ENCODE measurements around the gene FCRL4. TPM values are rescaled to one million over a fixed set of nuclear protein-coding genes. Genes with fewer than 3 reads are reported as not detected.

FCRL4 gene
- total RNA-seq, 2 experiments from 2014 or later, result not detected

DNA sequence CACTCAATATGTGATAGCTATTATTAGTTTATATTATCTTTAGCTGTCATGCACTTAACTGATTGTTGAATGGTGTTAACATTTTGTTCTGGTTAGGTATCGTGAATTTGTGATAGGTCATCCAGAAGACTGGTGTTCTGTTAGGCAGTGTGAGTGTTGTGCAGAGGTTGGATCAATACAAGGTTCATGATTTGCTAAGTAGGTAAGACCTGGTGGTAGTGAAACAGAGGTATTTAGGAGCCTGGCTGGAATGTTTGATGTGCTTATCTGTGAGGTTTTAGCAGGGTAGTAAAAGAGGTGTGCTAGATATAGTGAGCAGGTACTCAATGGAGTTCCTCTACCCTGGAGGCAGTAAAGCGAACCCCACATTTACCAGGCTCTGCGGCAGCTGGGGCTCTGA lies 20.3 kb upstream of the FCRL4 start:
- TF ChIP-seq, protein P1, sequence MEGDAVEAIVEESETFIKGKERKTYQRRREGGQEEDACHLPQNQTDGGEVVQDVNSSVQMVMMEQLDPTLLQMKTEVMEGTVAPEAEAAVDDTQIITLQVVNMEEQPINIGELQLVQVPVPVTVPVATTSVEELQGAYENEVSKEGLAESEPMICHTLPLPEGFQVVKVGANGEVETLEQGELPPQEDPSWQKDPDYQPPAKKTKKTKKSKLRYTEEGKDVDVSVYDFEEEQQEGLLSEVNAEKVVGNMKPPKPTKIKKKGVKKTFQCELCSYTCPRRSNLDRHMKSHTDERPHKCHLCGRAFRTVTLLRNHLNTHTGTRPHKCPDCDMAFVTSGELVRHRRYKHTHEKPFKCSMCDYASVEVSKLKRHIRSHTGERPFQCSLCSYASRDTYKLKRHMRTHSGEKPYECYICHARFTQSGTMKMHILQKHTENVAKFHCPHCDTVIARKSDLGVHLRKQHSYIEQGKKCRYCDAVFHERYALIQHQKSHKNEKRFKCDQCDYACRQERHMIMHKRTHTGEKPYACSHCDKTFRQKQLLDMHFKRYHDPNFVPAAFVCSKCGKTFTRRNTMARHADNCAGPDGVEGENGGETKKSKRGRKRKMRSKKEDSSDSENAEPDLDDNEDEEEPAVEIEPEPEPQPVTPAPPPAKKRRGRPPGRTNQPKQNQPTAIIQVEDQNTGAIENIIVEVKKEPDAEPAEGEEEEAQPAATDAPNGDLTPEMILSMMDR (conservative IDR thresholded peaks at IDR 0.05; ENCODE audit: low read length), result no peak
- no peak for TF ChIP-seq EZH2phosphoT487 (IDR thresholded peaks at IDR 0.05; ENCODE audit: borderline replicate concordance, low read depth, low read length)
- Histone ChIP-seq H3K4me1 (ENCODE audit: insufficient read depth, low read length, poor library complexity, severe bottlenecking) (peaks cover 17% of the 10 kb centered on the region), H3K4me2 (ENCODE audit: low read length) (no peak overlapping the region), H4K20me1 (ENCODE audit: insufficient read depth, low read length) (no peaks in the 10 kb centered on the region), H3K36me3 (ENCODE audit: insufficient read depth, low read length) (no peaks in the 10 kb centered on the region), H3K79me2 (ENCODE audit: insufficient read depth, low read depth, low read length) (no peaks in the 10 kb centered on the region), H2AFZ (ENCODE audit: low read length) (no peak overlapping the region), H3K9me3 (ENCODE audit: low read length) (no peaks in the 10 kb centered on the region), H3K9me2 (ENCODE audit: insufficient read depth, low read length) (no peaks in the 10 kb centered on the region), H3K27ac (ENCODE audit: low read depth, low read length, poor library complexity, severe bottlenecking) (no peak overlapping the region), H3K4me3 (ENCODE audit: low read depth, low read length, poor library complexity, severe bottlenecking) (no peak overlapping the region)
- CTCF ChIA-PET (ENCODE audit: unreplicated experiment), result no interaction called here
- no peak for DNase-seq (ENCODE audit: low spot score)
- intact Hi-C loops (cut with micrococcal nuclease; ENCODE audit: unreplicated experiment), result no loop called here
- BruUV-seq (replicated peaks), result no TSS peak
- POLR2A ChIA-PET, result no interaction called here

GRCh38 chr1:157600236-157600635 lies 2.4 kb upstream of the FCRL4 start:
- intact Hi-C loops (cut with micrococcal nuclease; ENCODE audit: unreplicated experiment), result no loop called here
- Histone ChIP-seq H3K4me1 (ENCODE audit: insufficient read depth, low read length, poor library complexity, severe bottlenecking) (peaks cover 33% of the 10 kb centered on the region), H3K79me2 (ENCODE audit: insufficient read depth, low read depth, low read length) (no peaks in the 10 kb centered on the region), H3K4me3 (ENCODE audit: low read depth, low read length, poor library complexity, severe bottlenecking) (no peak overlapping the region), H3K4me2 (ENCODE audit: low read length) (no peak overlapping the region), H3K9me2 (ENCODE audit: insufficient read depth, low read length) (no peaks in the 10 kb centered on the region), H3K9me3 (ENCODE audit: low read length) (no peaks in the 10 kb centered on the region), H3K27ac (ENCODE audit: low read depth, low read length, poor library complexity, severe bottlenecking) (no peak overlapping the region), H4K20me1 (ENCODE audit: insufficient read depth, low read length) (no peaks in the 10 kb centered on the region), H2AFZ (ENCODE audit: low read length) (no peak overlapping the region), H3K36me3 (ENCODE audit: insufficient read depth, low read length) (no peaks in the 10 kb centered on the region)
- TF ChIP-seq EZH2phosphoT487 (IDR thresholded peaks at IDR 0.05; ENCODE audit: borderline replicate concordance, low read depth, low read length), result no peak
- TF ChIP-seq, protein P1 (conservative IDR thresholded peaks at IDR 0.05; ENCODE audit: low read length), result no peak
- no peak for DNase-seq (ENCODE audit: low spot score)
- ChIA-PET CTCF (ENCODE audit: unreplicated experiment) (no interaction called here), POLR2A (no interaction called here)
- no TSS peak for BruUV-seq (replicated peaks)

DNA sequence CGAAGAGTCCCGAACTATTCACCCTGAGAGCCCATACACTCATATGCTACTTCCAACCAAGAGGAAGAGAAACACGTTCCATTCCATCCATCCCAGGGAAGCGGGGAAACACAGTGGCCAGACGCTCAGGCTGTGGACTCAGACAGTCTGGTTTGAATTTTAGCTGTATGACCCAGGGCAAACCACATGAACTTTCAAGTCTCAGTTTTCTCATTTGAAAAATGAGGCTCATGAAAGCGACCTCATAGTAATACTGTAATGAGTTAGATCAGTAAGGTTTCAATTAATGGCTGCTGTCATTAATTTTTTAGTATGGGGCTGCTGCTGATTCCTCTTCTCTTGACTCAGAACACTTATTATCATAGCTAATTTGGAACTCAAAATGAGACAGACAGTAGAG lies 1.5 kb downstream of the FCRL4 start:
- intact Hi-C loops (cut with micrococcal nuclease; ENCODE audit: unreplicated experiment), result no loop called here
- no peak for DNase-seq (ENCODE audit: low spot score)
- ChIA-PET CTCF (ENCODE audit: unreplicated experiment) (no interaction called here), POLR2A (interaction anchor here (0.8 to 1.5 kb wide), 2 partner anchors 8 to 20 kb away, joined by 3 to 6 read pairs; no protein-coding TSS in a partner anchor)
- no peaks in the 10 kb centered on the region for H3K36me3 ChIP-seq (ENCODE audit: insufficient read depth, low read length)
- no peak overlapping the region for H2AFZ ChIP-seq (ENCODE audit: low read length)
- H3K4me1 ChIP-seq (ENCODE audit: insufficient read depth, low read length, poor library complexity, severe bottlenecking), result peaks cover 58% of the 10 kb centered on the region
- no peaks in the 10 kb centered on the region for H3K9me3 ChIP-seq (ENCODE audit: low read length)
- BruUV-seq (replicated peaks), result no TSS peak
- H3K9me2 ChIP-seq (ENCODE audit: insufficient read depth, low read length), result no peaks in the 10 kb centered on the region
- H3K4me2 ChIP-seq (ENCODE audit: low read length), result peak overlapping the region; percentile 71
- H3K4me3 ChIP-seq (ENCODE audit: low read depth, low read length, poor library complexity, severe bottlenecking), result no peak overlapping the region
- H3K79me2 ChIP-seq (ENCODE audit: insufficient read depth, low read depth, low read length), result no peaks in the 10 kb centered on the region
- no peak overlapping the region for H3K27ac ChIP-seq (ENCODE audit: low read depth, low read length, poor library complexity, severe bottlenecking)
- TF ChIP-seq, protein P1 (conservative IDR thresholded peaks at IDR 0.05; ENCODE audit: low read length), result no peak
- TF ChIP-seq EZH2phosphoT487 (IDR thresholded peaks at IDR 0.05; ENCODE audit: borderline replicate concordance, low read depth, low read length), result no peak
- H4K20me1 ChIP-seq (ENCODE audit: insufficient read depth, low read length), result no peaks in the 10 kb centered on the region

Data from OCI-LY7 (cell line).